Stimulated activated CD4-positive, alpha-beta T cell treated with anti-CD3 and anti-CD28 coated beads, Interleukin-2, amount 100 ng/mL, for 48 hours (primary cell): ENCODE results near the gene PRDM2.

Source experiments
- DNase-seq, 2 donors: peaks; one replicate each; pipeline ENCODE4 v3.0.0-alpha.2; 2020

The PRDM2 gene

GRCh38 chr1:13766592-13767564, 66.9 kb downstream of the PRDM2 start:
- no peak for DNase-seq

GRCh38 chr1:13769212-13769611, 69.2 kb downstream of the PRDM2 start:
- no peak for DNase-seq

- DNase-seq, result no peak
Measured at GRCh38 chr1:13769830-13770229, 69.8 kb downstream of the PRDM2 start.

- no peak for DNase-seq
Measured at GRCh38 chr1:13770743-13771142, 70.8 kb downstream of the PRDM2 start.

- no peak for DNase-seq
Measured at GRCh38 chr1:13771745-13772144, 71.8 kb downstream of the PRDM2 start.

GRCh38 chr1:13772271-13772670, 72.3 kb downstream of the PRDM2 start:
- DNase-seq, result no peak

GRCh38 chr1:13774121-13774520, 74.1 kb downstream of the PRDM2 start:
- no peak for DNase-seq

GRCh38 chr1:13775459-13775858, 75.5 kb downstream of the PRDM2 start:
- DNase-seq, result no peak

- no peak for DNase-seq
Measured at GRCh38 chr1:13775916-13776315, 75.9 kb downstream of the PRDM2 start.

GRCh38 chr1:13778431-13778830, 78.4 kb downstream of the PRDM2 start:
- no peak for DNase-seq

GRCh38 chr1:13779930-13780329, 79.9 kb downstream of the PRDM2 start:
- DNase-seq, result no peak

GRCh38 chr1:13780780-13781179, 80.8 kb downstream of the PRDM2 start:
- no peak for DNase-seq

GRCh38 chr1:13781228-13781627, 81.2 kb downstream of the PRDM2 start:
- no peak for DNase-seq

- DNase-seq, result no peak
Measured at GRCh38 chr1:13781907-13782633, 82.1 kb downstream of the PRDM2 start.

- no peak for DNase-seq
Measured at GRCh38 chr1:13782634-13783360, 82.8 kb downstream of the PRDM2 start.

GRCh38 chr1:13783551-13783950, 83.6 kb downstream of the PRDM2 start:
- no peak for DNase-seq

- no peak for DNase-seq
Measured at GRCh38 chr1:13784971-13785370, 85.0 kb downstream of the PRDM2 start.

- no peak for DNase-seq
Measured at GRCh38 chr1:13786541-13786940, 86.6 kb downstream of the PRDM2 start.

GRCh38 chr1:13788795-13789194, 88.8 kb downstream of the PRDM2 start:
- no peak for DNase-seq

- no peak for DNase-seq
Measured at GRCh38 chr1:13790290-13791030, 90.5 kb downstream of the PRDM2 start.

- no peak for DNase-seq
Measured at GRCh38 chr1:13792419-13792818, 92.4 kb downstream of the PRDM2 start.

GRCh38 chr1:13793088-13793730, 93.2 kb downstream of the PRDM2 start:
- DNase-seq, result no peak
